ENCODE measurements around the gene COLEC11.

The COLEC11 gene

DNA sequence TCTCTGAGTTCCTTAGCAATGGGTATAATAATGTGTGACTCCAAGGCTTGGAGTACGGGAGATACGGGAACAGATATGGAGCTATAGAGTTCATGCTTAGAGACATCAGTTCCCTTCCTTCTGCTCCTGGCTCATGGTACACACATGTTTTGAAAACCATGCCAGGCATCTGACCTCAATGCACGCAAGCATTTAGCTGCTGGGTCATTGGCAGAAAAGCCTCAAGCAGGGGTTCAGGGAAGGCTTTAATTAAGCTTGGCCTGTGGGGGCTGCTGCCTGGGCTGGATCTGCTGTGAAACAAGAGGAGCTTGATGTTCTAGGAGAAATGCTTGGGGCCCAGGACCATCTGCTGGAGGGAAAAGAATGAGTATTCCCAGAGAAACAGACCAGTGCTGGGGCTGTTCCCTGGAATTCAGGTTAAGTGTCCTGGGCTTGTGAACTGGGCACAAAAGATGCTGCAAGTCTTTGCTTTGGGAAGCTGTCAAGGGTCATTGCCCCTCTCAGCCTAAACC lies 66.3 kb downstream of the COLEC11 start:
- ChIA-PET POLR2A (no interaction called here), CTCF (interaction anchor here (0.6 kb wide), 1 partner anchor 359 kb away, joined by 3 read pairs; no protein-coding TSS in a partner anchor)
- TF ChIP-seq ZNF416 (tag by site-specific recombination; IDR thresholded peaks at IDR 0.05) (no peak), ZBTB21 (tag by site-specific recombination; IDR thresholded peaks at IDR 0.05) (no peak), ZBTB48 (tag by site-specific recombination; IDR thresholded peaks at IDR 0.05) (no peak), SCRT1 (tag by site-specific recombination; IDR thresholded peaks at IDR 0.05; ENCODE audit: borderline replicate concordance) (no peak), ZNF768 (tag by site-specific recombination; IDR thresholded peaks at IDR 0.05) (no peak), GFI1B (tag by site-specific recombination; IDR thresholded peaks at IDR 0.05) (no peak), ZNF433 (tag by site-specific recombination; IDR thresholded peaks at IDR 0.05; ENCODE audit: low read depth) (no peak)
- TF ChIP-seq, protein P1, sequence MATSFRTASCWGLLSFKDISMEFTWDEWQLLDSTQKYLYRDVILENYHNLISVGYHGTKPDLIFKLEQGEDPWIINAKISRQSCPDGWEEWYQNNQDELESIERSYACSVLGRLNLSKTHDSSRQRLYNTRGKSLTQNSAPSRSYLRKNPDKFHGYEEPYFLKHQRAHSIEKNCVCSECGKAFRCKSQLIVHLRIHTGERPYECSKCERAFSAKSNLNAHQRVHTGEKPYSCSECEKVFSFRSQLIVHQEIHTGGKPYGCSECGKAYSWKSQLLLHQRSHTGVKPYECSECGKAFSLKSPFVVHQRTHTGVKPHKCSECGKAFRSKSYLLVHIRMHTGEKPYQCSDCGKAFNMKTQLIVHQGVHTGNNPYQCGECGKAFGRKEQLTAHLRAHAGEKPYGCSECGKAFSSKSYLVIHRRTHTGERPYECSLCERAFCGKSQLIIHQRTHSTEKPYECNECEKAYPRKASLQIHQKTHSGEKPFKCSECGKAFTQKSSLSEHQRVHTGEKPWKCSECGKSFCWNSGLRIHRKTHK (tag by site-specific recombination; IDR thresholded peaks at IDR 0.05): no peak
- TF ChIP-seq, protein P2, sequence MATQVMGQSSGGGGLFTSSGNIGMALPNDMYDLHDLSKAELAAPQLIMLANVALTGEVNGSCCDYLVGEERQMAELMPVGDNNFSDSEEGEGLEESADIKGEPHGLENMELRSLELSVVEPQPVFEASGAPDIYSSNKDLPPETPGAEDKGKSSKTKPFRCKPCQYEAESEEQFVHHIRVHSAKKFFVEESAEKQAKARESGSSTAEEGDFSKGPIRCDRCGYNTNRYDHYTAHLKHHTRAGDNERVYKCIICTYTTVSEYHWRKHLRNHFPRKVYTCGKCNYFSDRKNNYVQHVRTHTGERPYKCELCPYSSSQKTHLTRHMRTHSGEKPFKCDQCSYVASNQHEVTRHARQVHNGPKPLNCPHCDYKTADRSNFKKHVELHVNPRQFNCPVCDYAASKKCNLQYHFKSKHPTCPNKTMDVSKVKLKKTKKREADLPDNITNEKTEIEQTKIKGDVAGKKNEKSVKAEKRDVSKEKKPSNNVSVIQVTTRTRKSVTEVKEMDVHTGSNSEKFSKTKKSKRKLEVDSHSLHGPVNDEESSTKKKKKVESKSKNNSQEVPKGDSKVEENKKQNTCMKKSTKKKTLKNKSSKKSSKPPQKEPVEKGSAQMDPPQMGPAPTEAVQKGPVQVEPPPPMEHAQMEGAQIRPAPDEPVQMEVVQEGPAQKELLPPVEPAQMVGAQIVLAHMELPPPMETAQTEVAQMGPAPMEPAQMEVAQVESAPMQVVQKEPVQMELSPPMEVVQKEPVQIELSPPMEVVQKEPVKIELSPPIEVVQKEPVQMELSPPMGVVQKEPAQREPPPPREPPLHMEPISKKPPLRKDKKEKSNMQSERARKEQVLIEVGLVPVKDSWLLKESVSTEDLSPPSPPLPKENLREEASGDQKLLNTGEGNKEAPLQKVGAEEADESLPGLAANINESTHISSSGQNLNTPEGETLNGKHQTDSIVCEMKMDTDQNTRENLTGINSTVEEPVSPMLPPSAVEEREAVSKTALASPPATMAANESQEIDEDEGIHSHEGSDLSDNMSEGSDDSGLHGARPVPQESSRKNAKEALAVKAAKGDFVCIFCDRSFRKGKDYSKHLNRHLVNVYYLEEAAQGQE (tag by site-specific recombination; IDR thresholded peaks at IDR 0.05): no peak
- H3K36me3 ChIP-seq (ENCODE audit: control insufficient read depth in 2 of 2, insufficient read depth in 1 of 2, low read length in 2 of 2): no peaks in the 10 kb centered on the region
- no peaks in the 10 kb centered on the region for H3K4me1 ChIP-seq (ENCODE audit: control insufficient read depth, insufficient read depth, low read length)
- H3K9me3 ChIP-seq (ENCODE audit: control insufficient read depth, insufficient read depth, low read depth, low read length): no peaks in the 10 kb centered on the region
- H3K27ac ChIP-seq (ENCODE audit: extremely low read depth, low read depth, low read length): no peak overlapping the region
- no peak overlapping the region for H3K4me3 ChIP-seq (ENCODE audit: low read depth, low read length)

DNA sequence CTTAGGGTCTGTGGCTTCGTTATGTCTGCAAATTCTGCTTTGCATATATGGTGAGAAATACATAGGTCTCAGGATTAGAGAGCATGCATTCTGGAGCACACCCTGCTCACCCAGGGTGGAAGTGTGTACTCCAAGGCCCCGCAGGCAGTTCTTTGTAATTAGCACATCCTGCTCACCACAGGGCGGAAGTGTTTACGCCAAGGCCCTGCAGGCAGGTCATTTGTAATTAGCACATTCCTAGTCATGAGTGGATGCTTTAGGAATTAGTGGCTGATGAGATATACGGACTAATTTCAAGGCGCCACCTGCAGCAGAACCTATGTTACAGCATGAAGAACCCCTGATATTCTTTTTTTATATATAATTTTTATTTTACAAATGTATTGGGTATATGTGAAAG lies 67.3 kb downstream of the COLEC11 start:
- Histone ChIP-seq H3K27ac (ENCODE audit: extremely low read depth, low read depth, low read length) (no peak overlapping the region), H3K9me3 (ENCODE audit: control insufficient read depth, insufficient read depth, low read depth, low read length) (no peaks in the 10 kb centered on the region), H3K4me1 (ENCODE audit: control insufficient read depth, insufficient read depth, low read length) (no peaks in the 10 kb centered on the region), H3K4me3 (ENCODE audit: low read depth, low read length) (no peak overlapping the region), H3K36me3 (ENCODE audit: control insufficient read depth in 2 of 2, insufficient read depth in 1 of 2, low read length in 2 of 2) (no peaks in the 10 kb centered on the region)
- TF ChIP-seq WT1 (tag by site-specific recombination; IDR thresholded peaks at IDR 0.05) (no peak), ZNF221 (tag by site-specific recombination; IDR thresholded peaks at IDR 0.05; ENCODE audit: borderline replicate concordance) (no peak), ZNF433 (tag by site-specific recombination; IDR thresholded peaks at IDR 0.05; ENCODE audit: low read depth) (no peak), ZNF138 (tag by site-specific recombination; IDR thresholded peaks at IDR 0.05; ENCODE audit: borderline replicate concordance) (no peak), OSR2 (tag by site-specific recombination; IDR thresholded peaks at IDR 0.05) (no peak), ZNF571 (tag by site-specific recombination; IDR thresholded peaks at IDR 0.05) (no peak), ZNF792 (tag by site-specific recombination; IDR thresholded peaks at IDR 0.05) (no peak), ZNF114 (tag by site-specific recombination; IDR thresholded peaks at IDR 0.05) (no peak), ZNF10 (tag by site-specific recombination; IDR thresholded peaks at IDR 0.05) (no peak), KLF1 (tag by site-specific recombination; IDR thresholded peaks at IDR 0.05) (no peak), ZNF621 (tag by site-specific recombination; IDR thresholded peaks at IDR 0.05) (no peak), KLF9 (tag by site-specific recombination; IDR thresholded peaks at IDR 0.05; ENCODE audit: low read depth) (no peak), SP7 (tag by site-specific recombination; IDR thresholded peaks at IDR 0.05) (no peak)
- TF ChIP-seq, protein P3, sequence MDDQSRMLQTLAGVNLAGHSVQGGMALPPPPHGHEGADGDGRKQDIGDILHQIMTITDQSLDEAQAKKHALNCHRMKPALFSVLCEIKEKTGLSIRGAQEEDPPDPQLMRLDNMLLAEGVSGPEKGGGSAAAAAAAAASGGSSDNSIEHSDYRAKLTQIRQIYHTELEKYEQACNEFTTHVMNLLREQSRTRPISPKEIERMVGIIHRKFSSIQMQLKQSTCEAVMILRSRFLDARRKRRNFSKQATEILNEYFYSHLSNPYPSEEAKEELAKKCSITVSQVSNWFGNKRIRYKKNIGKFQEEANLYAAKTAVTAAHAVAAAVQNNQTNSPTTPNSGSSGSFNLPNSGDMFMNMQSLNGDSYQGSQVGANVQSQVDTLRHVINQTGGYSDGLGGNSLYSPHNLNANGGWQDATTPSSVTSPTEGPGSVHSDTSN (CRISPR knock-in tag; IDR thresholded peaks at IDR 0.05): no peak
- TF ChIP-seq, protein P4, sequence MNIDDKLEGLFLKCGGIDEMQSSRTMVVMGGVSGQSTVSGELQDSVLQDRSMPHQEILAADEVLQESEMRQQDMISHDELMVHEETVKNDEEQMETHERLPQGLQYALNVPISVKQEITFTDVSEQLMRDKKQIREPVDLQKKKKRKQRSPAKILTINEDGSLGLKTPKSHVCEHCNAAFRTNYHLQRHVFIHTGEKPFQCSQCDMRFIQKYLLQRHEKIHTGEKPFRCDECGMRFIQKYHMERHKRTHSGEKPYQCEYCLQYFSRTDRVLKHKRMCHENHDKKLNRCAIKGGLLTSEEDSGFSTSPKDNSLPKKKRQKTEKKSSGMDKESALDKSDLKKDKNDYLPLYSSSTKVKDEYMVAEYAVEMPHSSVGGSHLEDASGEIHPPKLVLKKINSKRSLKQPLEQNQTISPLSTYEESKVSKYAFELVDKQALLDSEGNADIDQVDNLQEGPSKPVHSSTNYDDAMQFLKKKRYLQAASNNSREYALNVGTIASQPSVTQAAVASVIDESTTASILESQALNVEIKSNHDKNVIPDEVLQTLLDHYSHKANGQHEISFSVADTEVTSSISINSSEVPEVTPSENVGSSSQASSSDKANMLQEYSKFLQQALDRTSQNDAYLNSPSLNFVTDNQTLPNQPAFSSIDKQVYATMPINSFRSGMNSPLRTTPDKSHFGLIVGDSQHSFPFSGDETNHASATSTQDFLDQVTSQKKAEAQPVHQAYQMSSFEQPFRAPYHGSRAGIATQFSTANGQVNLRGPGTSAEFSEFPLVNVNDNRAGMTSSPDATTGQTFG (tag by site-specific recombination; IDR thresholded peaks at IDR 0.05; ENCODE audit: borderline replicate concordance): no peak
- POLR2A ChIA-PET: no interaction called here
- CTCF ChIA-PET: no interaction called here

Measured in HEK293 (cell line).